Upper lobe of right lung (tissue), 1 donor: Measurements from ENCODE around the gene PLCB1. TPM values are rescaled to one million over a fixed set of nuclear protein-coding genes. Genes with fewer than 3 reads are reported as not detected.
A peak's percentile ranks its signal among the peaks of the same experiment; 100 is the strongest.

ENCODE experiments used
- ATAC-seq: fragments of 200-7000 bp; cut with Tn5 transposase; one replicate; pipeline ENCODE4 v1.9.1; 2020; ENCODE audit warnings: mild to moderate bottlenecking, moderate library complexity
- DNase-seq: peaks from one replicate; pipeline ENCODE4 v3.0.0-alpha.2; 2020
- H3K27ac ChIP-seq: fragments of 200-600 bp; one replicate; pipeline ENCODE4 v1.8.0; 2022
- H3K27me3 ChIP-seq: fragments of 200-600 bp; one replicate; pipeline ENCODE4 v1.8.0; 2022; ENCODE audit warnings: mild to moderate bottlenecking
- H3K36me3 ChIP-seq: fragments of 200-600 bp; one replicate; pipeline ENCODE4 v1.8.0; 2022
- H3K4me1 ChIP-seq: fragments of 200-600 bp; one replicate; pipeline ENCODE4 v1.8.0; 2022
- H3K4me3 ChIP-seq: fragments of 200-600 bp; one replicate; pipeline ENCODE4 v1.8.0; 2022; ENCODE audit warnings: mild to moderate bottlenecking
- H3K9me3 ChIP-seq: fragments of 200-600 bp; one replicate; pipeline ENCODE4 v1.8.0; 2022
- CTCF ChIP-seq: fragments of 200-600 bp; IDR thresholded peaks from one replicate; pipeline ENCODE4 v1.8.0; 2022; ENCODE audit warnings: antibody characterized with exemption
- intact Hi-C: fragments of 100-400 bp; cut with DNase I; formaldehyde crosslinking; loops from one replicate; pipeline ENCODE4 v1.11.0; 2022
- total RNA-seq: library from RNA; stranded (reverse); fragmentation: NEBNext Ultra II Directional; extraction: Animal tissue kit (Norgen Biotek cat#: 25700); gene quantifications from one replicate; pipeline ENCODE4 v1.2.1, GENCODE V29; 2021
- donor health status: DM: no; HTN: yes; CAD: no; lungs with severe emphysema.

Gene PLCB1
- total RNA-seq, 1 donor from 2014 or later = 12.4 TPM

GRCh38 chr20:8602389-8603116 lies 470.5 kb downstream of the PLCB1 start:
- H3K4me3 ChIP-seq = peak overlapping the region; percentile 15
- ATAC-seq (no peak), DNase-seq (no peak)
- no peak overlapping the region for H3K27ac ChIP-seq
- intact Hi-C loops = no loop called here
- H3K4me1 ChIP-seq = no peaks in the 10 kb centered on the region
- no peaks in the 10 kb centered on the region for H3K36me3 ChIP-seq
- TF ChIP-seq CTCF = no peak
- H3K27me3 ChIP-seq = no peaks in the 10 kb centered on the region
- no peaks in the 10 kb centered on the region for H3K9me3 ChIP-seq

GRCh38 chr20:8608470-8608869 lies 476.4 kb downstream of the PLCB1 start:
- DNase-seq = no peak
- ATAC-seq = no peak
- TF ChIP-seq CTCF = no peak
- Histone ChIP-seq H3K9me3 (no peaks in the 10 kb centered on the region), H3K36me3 (no peaks in the 10 kb centered on the region), H3K27me3 (no peaks in the 10 kb centered on the region), H3K27ac (no peak overlapping the region), H3K4me1 (no peaks in the 10 kb centered on the region), H3K4me3 (no peak overlapping the region)
- intact Hi-C loops = no loop called here

- no peak for TF ChIP-seq CTCF
- no peaks in the 10 kb centered on the region for H3K27me3 ChIP-seq
- no peak overlapping the region for H3K27ac ChIP-seq
- ATAC-seq (no peak), DNase-seq (no peak)
- intact Hi-C loops = no loop called here
- H3K4me1 ChIP-seq = no peaks in the 10 kb centered on the region
- H3K9me3 ChIP-seq = no peaks in the 10 kb centered on the region
- H3K36me3 ChIP-seq = no peaks in the 10 kb centered on the region
- H3K4me3 ChIP-seq = no peak overlapping the region
These were observed 484.7 kb downstream of the PLCB1 start for GRCh38 chr20:8616792-8617191.

GRCh38 chr20:8621001-8621400 lies 488.9 kb downstream of the PLCB1 start:
- H3K4me3 ChIP-seq = no peak overlapping the region
- no peaks in the 10 kb centered on the region for H3K36me3 ChIP-seq
- ATAC-seq (no peak), DNase-seq (no peak)
- H3K27me3 ChIP-seq = no peaks in the 10 kb centered on the region
- intact Hi-C loops = no loop called here
- no peak overlapping the region for H3K27ac ChIP-seq
- no peaks in the 10 kb centered on the region for H3K4me1 ChIP-seq
- H3K9me3 ChIP-seq = no peaks in the 10 kb centered on the region
- TF ChIP-seq CTCF = no peak

- DNase-seq = no peak
- no peak overlapping the region for H3K4me3 ChIP-seq
- no peaks in the 10 kb centered on the region for H3K36me3 ChIP-seq
- no peaks in the 10 kb centered on the region for H3K27me3 ChIP-seq
- no peak for TF ChIP-seq CTCF
- H3K27ac ChIP-seq = no peak overlapping the region
- no peaks in the 10 kb centered on the region for H3K4me1 ChIP-seq
- no peak for ATAC-seq
- H3K9me3 ChIP-seq = no peaks in the 10 kb centered on the region
- intact Hi-C loops = no loop called here
These were observed 492.0 kb downstream of the PLCB1 start for GRCh38 chr20:8624046-8624445.

GRCh38 chr20:8624616-8625015 lies 492.6 kb downstream of the PLCB1 start:
- H3K27ac ChIP-seq = no peak overlapping the region
- H3K4me1 ChIP-seq = no peaks in the 10 kb centered on the region
- no peaks in the 10 kb centered on the region for H3K27me3 ChIP-seq
- no peak for TF ChIP-seq CTCF
- no peak overlapping the region for H3K4me3 ChIP-seq
- intact Hi-C loops = no loop called here
- H3K36me3 ChIP-seq = no peaks in the 10 kb centered on the region
- H3K9me3 ChIP-seq = no peaks in the 10 kb centered on the region
- no peak for DNase-seq
- no peak for ATAC-seq
